ENCODE measurements around the gene MALAT1. TPM values are rescaled to one million over a fixed set of nuclear protein-coding genes. Genes with fewer than 3 reads are reported as not detected.

Gene MALAT1
- total RNA-seq, 2 experiments from 2014 or later: 3,446 to 5,974 TPM

GRCh38 chr11:65489035-65489705 is 9.7 kb upstream of the MALAT1 start:
- Histone ChIP-seq H2AFZ (ENCODE audit: low read length) (peak overlapping the region; percentile 71; the same call in 1 of the 2 replicates), H3K4me3 (ENCODE audit: low read depth, low read length, poor library complexity, severe bottlenecking) (peak overlapping the region; percentile 37), H3K4me1 (ENCODE audit: insufficient read depth, low read length, poor library complexity, severe bottlenecking) (peaks cover 77% of the 10 kb centered on the region), H3K4me2 (ENCODE audit: low read length) (peak overlapping the region; percentile 60), H3K36me3 (ENCODE audit: insufficient read depth, low read length) (no peaks in the 10 kb centered on the region), H3K9me3 (ENCODE audit: low read length) (no peaks in the 10 kb centered on the region), H3K79me2 (ENCODE audit: insufficient read depth, low read depth, low read length) (no peaks in the 10 kb centered on the region), H3K9me2 (ENCODE audit: insufficient read depth, low read length) (no peaks in the 10 kb centered on the region), H3K27ac (ENCODE audit: low read depth, low read length, poor library complexity, severe bottlenecking) (peak overlapping the region; percentile 65), H4K20me1 (ENCODE audit: insufficient read depth, low read length) (no peaks in the 10 kb centered on the region)
- TF ChIP-seq CTCF (conservative IDR thresholded peaks at IDR 0.05; ENCODE audit: low read length) (no peak), EZH2phosphoT487 (IDR thresholded peaks at IDR 0.05; ENCODE audit: borderline replicate concordance, low read depth, low read length) (no peak)
- no TSS peak for BruUV-seq (replicated peaks)
- ChIA-PET CTCF (ENCODE audit: unreplicated experiment) (interaction anchor here (0.9 to 2.2 kb wide), 2 partner anchors 7 to 11 kb away, joined by 3 to 6 read pairs; no protein-coding TSS in a partner anchor), POLR2A (interaction anchor here (0.5 to 11.1 kb wide), 8 partner anchors 10 to 81 kb away, joined by 3 to 199 read pairs (median 16); partner anchors contain the start of genes MALAT1 and NEAT1)
- intact Hi-C loops (cut with micrococcal nuclease; ENCODE audit: unreplicated experiment): no loop called here
- no peak for DNase-seq (ENCODE audit: low spot score)

GRCh38 chr11:65489706-65490320 is 9.0 kb upstream of the MALAT1 start:
- H3K4me2 ChIP-seq (ENCODE audit: low read length): peak overlapping the region; percentile 60
- H2AFZ ChIP-seq (ENCODE audit: low read length): peak overlapping the region; percentile 38; the same call in 1 of the 2 replicates
- H3K36me3 ChIP-seq (ENCODE audit: insufficient read depth, low read length): no peaks in the 10 kb centered on the region
- no peaks in the 10 kb centered on the region for H3K9me2 ChIP-seq (ENCODE audit: insufficient read depth, low read length)
- CTCF ChIA-PET (ENCODE audit: unreplicated experiment): no interaction called here
- no peaks in the 10 kb centered on the region for H3K9me3 ChIP-seq (ENCODE audit: low read length)
- no peak overlapping the region for H3K4me3 ChIP-seq (ENCODE audit: low read depth, low read length, poor library complexity, severe bottlenecking)
- POLR2A ChIA-PET: interaction anchor here (1.6 to 11.1 kb wide), 6 partner anchors 10 to 82 kb away, joined by 4 to 199 read pairs (median 30); partner anchors contain the start of genes MALAT1 and NEAT1
- BruUV-seq (replicated peaks): no TSS peak
- H3K27ac ChIP-seq (ENCODE audit: low read depth, low read length, poor library complexity, severe bottlenecking): peak overlapping the region; percentile 65
- intact Hi-C loops (cut with micrococcal nuclease; ENCODE audit: unreplicated experiment): no loop called here
- H4K20me1 ChIP-seq (ENCODE audit: insufficient read depth, low read length): no peaks in the 10 kb centered on the region
- TF ChIP-seq CTCF (conservative IDR thresholded peaks at IDR 0.05; ENCODE audit: low read length) (no peak), EZH2phosphoT487 (IDR thresholded peaks at IDR 0.05; ENCODE audit: borderline replicate concordance, low read depth, low read length) (no peak)
- peaks cover 5% of the 10 kb centered on the region; the same call in 1 of the 2 replicates for H3K79me2 ChIP-seq (ENCODE audit: insufficient read depth, low read depth, low read length)
- peaks cover 84% of the 10 kb centered on the region for H3K4me1 ChIP-seq (ENCODE audit: insufficient read depth, low read length, poor library complexity, severe bottlenecking)
- DNase-seq (ENCODE audit: low spot score): no peak

Data from OCI-LY7 (cell line).